Head of caudate nucleus (tissue), 42 donors: ENCODE results near the gene ANKK1.

Experiments used
- DNase-seq, 42 donors: peaks; one replicate each; pipeline versions ENCODE4 v3.0.0 to v3.0.0-alpha.2; 2020 to 2021; ENCODE audit warnings: mixed read lengths in 7 of 42
- intact Hi-C: fragments of 100-400 bp; cut with DNase I; formaldehyde crosslinking; loops from one replicate; pipeline ENCODE4 v1.15.0; 2022

ANKK1 gene

GRCh38 chr11:113446112-113446511, 58.5 kb downstream of the ANKK1 start:
- DNase-seq = no peak

GRCh38 chr11:113446938-113447337, 59.4 kb downstream of the ANKK1 start:
- intact Hi-C loops = no loop called here
- DNase-seq = no peak

More at GRCh38 chr11:113446112-113446511, 58.5 kb downstream of the ANKK1 start:
- intact Hi-C loops = no loop called here

- DNase-seq = peak in 7 of 42 donors; percentile 22 to 59 (median 29)
- intact Hi-C loops = no loop called here
These were observed 60.2 kb downstream of the ANKK1 start for GRCh38 chr11:113447621-113448315.

- DNase-seq = peak in 34 of 42 donors; percentile 10 to 80 (median 48)
- intact Hi-C loops = no loop called here
These were observed 60.7 kb downstream of the ANKK1 start for GRCh38 chr11:113448316-113448677.

GRCh38 chr11:113449743-113450142, 62.2 kb downstream of the ANKK1 start:
- peak in 14 of 42 donors; percentile 23 to 71 (median 43) for DNase-seq
- intact Hi-C loops = no loop called here
